Skin of body (tissue), 2 donors: ENCODE results near the gene MEOX1. TPM values are rescaled to one million over a fixed set of nuclear protein-coding genes. Genes with fewer than 3 reads are reported as not detected.

Source experiments
- DNase-seq: peaks from one replicate; lab custom pipeline; 2025; lab: John Stamatoyannopoulos, UW
- total RNA-seq: library from RNA; depleted of rRNA; stranded (reverse); fragments of >200 nt; gene quantifications from one replicate; pipeline ENCODE4 v1.2.3, GENCODE V29; 2014

MEOX1 gene
- total RNA-seq, 1 donor from 2014 or later: 10.9 TPM

GRCh38 chr17:43658900-43659299, 2.8 kb downstream of the MEOX1 start:
- DNase-seq: no peak

- no peak for DNase-seq
These were observed 5.9 kb downstream of the MEOX1 start for GRCh38 chr17:43655693-43656255.

GRCh38 chr17:43652124-43652480, 9.6 kb downstream of the MEOX1 start:
- no peak for DNase-seq

GRCh38 chr17:43650471-43650870, 11.3 kb downstream of the MEOX1 start:
- DNase-seq: no peak

- no peak for DNase-seq
These were observed 12.8 kb downstream of the MEOX1 start for GRCh38 chr17:43648916-43649315.

- DNase-seq: peak; percentile 50
These were observed 15.8 kb downstream of the MEOX1 start for GRCh38 chr17:43645765-43646481.

GRCh38 chr17:43645450-43645764, 16.3 kb downstream of the MEOX1 start:
- no peak for DNase-seq

GRCh38 chr17:43644081-43644480, 17.6 kb downstream of the MEOX1 start:
- DNase-seq: no peak

GRCh38 chr17:43641416-43641815, 20.3 kb downstream of the MEOX1 start:
- DNase-seq: no peak

- DNase-seq: no peak
These were observed 21.1 kb downstream of the MEOX1 start for GRCh38 chr17:43640491-43641252.

- no peak for DNase-seq
These were observed 24.0 kb downstream of the MEOX1 start for GRCh38 chr17:43637563-43638323.

GRCh38 chr17:43636426-43636825, 25.3 kb downstream of the MEOX1 start:
- DNase-seq: no peak

GRCh38 chr17:43634591-43635125, 27.1 kb downstream of the MEOX1 start:
- peak; percentile 41 for DNase-seq

GRCh38 chr17:43632221-43632620, 29.5 kb downstream of the MEOX1 start:
- DNase-seq: no peak

GRCh38 chr17:43631429-43631828, 30.3 kb downstream of the MEOX1 start:
- peak; percentile 26 for DNase-seq

GRCh38 chr17:43628089-43628650, 33.6 kb downstream of the MEOX1 start:
- no peak for DNase-seq

GRCh38 chr17:43627653-43628052, 34.1 kb downstream of the MEOX1 start:
- DNase-seq: no peak

- no peak for DNase-seq
These were observed 35.7 kb downstream of the MEOX1 start for GRCh38 chr17:43626023-43626422.

GRCh38 chr17:43625606-43626005, 36.1 kb downstream of the MEOX1 start:
- no peak for DNase-seq

GRCh38 chr17:43620581-43620980, 41.1 kb downstream of the MEOX1 start:
- DNase-seq: no peak

- no peak for DNase-seq
These were observed 41.6 kb downstream of the MEOX1 start for GRCh38 chr17:43620147-43620546.
